ENCODE results near the gene LRRC52.

DNA sequence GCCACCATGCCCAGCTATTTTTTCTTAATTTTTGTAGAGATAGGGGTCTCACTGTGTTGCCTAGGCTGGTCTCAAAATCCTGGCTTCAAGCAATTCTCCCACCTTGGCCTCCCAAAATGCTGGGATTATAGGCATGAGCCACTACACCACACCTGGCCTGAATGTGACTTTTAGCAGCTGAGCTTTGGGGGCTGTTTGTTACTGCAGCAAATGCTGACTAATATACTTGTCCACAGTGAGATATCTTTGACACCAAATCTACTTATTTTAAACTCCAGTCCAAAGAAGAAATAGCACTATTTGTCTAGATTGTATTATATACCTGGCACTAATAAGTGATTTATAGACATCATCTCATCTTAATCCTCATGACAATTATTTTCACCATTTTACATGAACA lies 30.5 kb downstream of the LRRC52 start:
- TF ChIP-seq, protein P1, sequence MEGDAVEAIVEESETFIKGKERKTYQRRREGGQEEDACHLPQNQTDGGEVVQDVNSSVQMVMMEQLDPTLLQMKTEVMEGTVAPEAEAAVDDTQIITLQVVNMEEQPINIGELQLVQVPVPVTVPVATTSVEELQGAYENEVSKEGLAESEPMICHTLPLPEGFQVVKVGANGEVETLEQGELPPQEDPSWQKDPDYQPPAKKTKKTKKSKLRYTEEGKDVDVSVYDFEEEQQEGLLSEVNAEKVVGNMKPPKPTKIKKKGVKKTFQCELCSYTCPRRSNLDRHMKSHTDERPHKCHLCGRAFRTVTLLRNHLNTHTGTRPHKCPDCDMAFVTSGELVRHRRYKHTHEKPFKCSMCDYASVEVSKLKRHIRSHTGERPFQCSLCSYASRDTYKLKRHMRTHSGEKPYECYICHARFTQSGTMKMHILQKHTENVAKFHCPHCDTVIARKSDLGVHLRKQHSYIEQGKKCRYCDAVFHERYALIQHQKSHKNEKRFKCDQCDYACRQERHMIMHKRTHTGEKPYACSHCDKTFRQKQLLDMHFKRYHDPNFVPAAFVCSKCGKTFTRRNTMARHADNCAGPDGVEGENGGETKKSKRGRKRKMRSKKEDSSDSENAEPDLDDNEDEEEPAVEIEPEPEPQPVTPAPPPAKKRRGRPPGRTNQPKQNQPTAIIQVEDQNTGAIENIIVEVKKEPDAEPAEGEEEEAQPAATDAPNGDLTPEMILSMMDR (IDR thresholded peaks at IDR 0.05; ENCODE audit: low read depth, low read length) = no peak
- no peak for TF ChIP-seq POLR2A (IDR thresholded peaks at IDR 0.05; ENCODE audit: extremely low read depth, insufficient read length)

Data from NB4 (cell line).